Spinal cord (tissue), 10 donors: Measurements from ENCODE around the gene UNC93B1. TPM values are rescaled to one million over a fixed set of nuclear protein-coding genes. Genes with fewer than 3 reads are reported as not detected.
"Not testable (repeated sequence)": the region's sequence is repeated elsewhere in the genome, so short reads cannot be mapped to it uniquely, and the experiment has no call there.

Source experiments
- DNase-seq, 6 donors: peaks; one replicate each; pipeline versions ENCODE4 v3.0.0 to v3.0.0-alpha.2; 2013 to 2015; ENCODE audit warnings: low spot score in 6 of 6, low read depth in 4 of 6
- H3K27ac ChIP-seq: one replicate; pipeline ENCODE4 v1.5.1; 2013; ENCODE audit warnings: low read depth, low read length, control low read depth
- H3K27me3 ChIP-seq: one replicate; pipeline ENCODE4 v1.6.1; 2013; ENCODE audit warnings: low read length; ENCODE audit not compliant: control insufficient read depth, insufficient read depth
- H3K36me3 ChIP-seq: one replicate; pipeline ENCODE4 v1.6.1; 2013; ENCODE audit warnings: low read length; ENCODE audit not compliant: control insufficient read depth, insufficient read depth
- H3K4me1 ChIP-seq: one replicate; pipeline ENCODE4 v1.6.1; 2013; ENCODE audit warnings: low read length; ENCODE audit not compliant: control insufficient read depth, insufficient read depth
- H3K4me3 ChIP-seq: one replicate; pipeline ENCODE4 v1.5.1; 2013; ENCODE audit warnings: low read depth, low read length, control low read depth
- H3K9me3 ChIP-seq: one replicate; pipeline ENCODE4 v1.6.1; 2013; ENCODE audit warnings: low read length; ENCODE audit not compliant: control insufficient read depth, insufficient read depth
- WGBS: methylation state at CpG from one replicate; pipeline ENCODE4 v1.1.5; 2013; ENCODE audit warnings: missing lambda C conversion rate; ENCODE audit not compliant: insufficient coverage; 5-methylcytosine and 5-hydroxymethylcytosine counted together
- polyA plus RNA-seq, 2 donors: library from polyadenylated mRNA; unstranded; fragments of 120-200 nt; gene quantifications; one replicate each; pipeline ENCODE4 v1.2.1, GENCODE V29; 2013; ENCODE audit not compliant: insufficient read length in 2 of 2
- total RNA-seq, 2 donors: library from RNA; depleted of rRNA in 1 of 2; stranded (reverse); fragments of 120-200 nt in 1 of 2; fragments of >200 nt in 1 of 2; gene quantifications; one replicate each; pipeline versions ENCODE4 v1.2.3 to v1.2.4, GENCODE V29; 2013 to 2014
- donor health status: healthy.

The UNC93B1 gene
- total and polyA plus RNA-seq, 4 donors: 11.3 to 14.8 (median 12.4) TPM

DNA sequence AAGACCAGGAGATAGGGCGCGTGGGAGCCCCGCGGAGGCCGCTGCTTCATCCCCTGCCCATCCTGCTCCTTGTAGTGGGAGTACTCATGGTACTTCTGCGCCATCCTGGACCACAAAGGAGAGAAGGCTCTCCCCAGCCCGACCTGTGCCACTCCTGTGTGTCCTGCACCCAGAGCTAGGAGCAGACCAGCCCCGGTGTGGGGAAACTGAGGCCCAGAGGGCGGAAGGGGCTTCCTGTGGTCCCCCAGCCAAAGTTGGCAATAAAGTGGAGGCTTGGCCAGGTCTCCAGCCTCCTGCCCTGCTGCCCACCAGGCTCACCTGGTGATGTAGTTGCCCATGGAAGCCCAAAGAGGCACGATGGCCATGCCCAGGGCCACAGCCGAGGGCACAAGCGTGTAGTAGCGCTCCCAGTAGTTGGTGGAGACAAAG lies 4.7 kb downstream of the UNC93B1 start:
- no peak for DNase-seq
- Histone ChIP-seq H3K27ac (no peak overlapping the region), H3K36me3 (peaks cover 9% of the 10 kb centered on the region), H3K27me3 (peaks cover 7% of the 10 kb centered on the region), H3K4me3 (no peak overlapping the region), H3K4me1 (peaks cover 13% of the 10 kb centered on the region), H3K9me3 (no peaks in the 10 kb centered on the region)
- WGBS: 97% methylated on average over 13 of the region's 13 CpGs

DNA sequence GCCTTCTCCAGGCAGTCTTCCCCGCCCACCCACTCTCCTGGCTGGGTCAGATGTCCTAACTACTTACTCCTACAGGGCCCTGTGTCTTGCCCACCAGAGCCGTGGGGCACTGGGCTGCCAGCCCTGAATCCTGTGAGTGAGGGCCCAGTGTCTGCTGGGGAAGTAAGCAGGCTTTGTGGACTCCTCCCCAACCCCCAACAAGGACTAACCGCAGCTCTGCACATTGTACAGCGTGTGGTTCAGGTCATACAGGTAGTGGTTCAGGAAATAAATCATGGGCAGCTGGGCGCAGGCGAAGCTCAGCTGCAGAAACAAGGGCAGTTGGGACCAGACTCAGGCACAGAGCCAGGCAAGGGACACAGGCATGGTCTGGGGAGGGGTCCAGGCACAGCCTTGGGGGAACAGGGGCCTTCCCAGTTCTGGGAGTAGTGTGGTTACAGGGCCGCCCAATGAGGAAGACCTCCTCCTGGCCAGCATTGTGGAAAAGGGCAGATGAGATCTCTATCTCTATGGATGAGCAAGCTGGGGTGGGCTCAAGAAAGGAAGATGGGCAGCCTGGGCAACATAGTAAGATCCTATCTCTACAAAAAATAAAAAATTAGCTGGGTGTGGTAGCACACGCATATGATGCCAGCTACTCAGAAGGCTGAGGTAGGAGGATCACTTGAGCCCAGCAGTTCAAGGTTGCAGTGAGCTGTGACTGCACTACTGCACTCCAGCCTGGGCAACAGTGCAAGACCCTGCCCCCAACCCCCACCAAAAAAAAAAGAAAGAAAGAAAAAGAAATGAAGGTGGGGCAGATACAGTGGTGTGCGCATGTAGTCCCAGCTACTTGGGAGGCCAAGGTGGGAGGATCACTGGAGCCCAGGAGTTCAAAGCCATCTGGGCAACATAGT lies 5.5 kb downstream of the UNC93B1 start:
- Histone ChIP-seq H3K27me3 (peaks cover 7% of the 10 kb centered on the region), H3K27ac (no peak overlapping the region), H3K36me3 (peaks cover 9% of the 10 kb centered on the region), H3K4me3 (no peak overlapping the region), H3K9me3 (no peaks in the 10 kb centered on the region), H3K4me1 (peaks cover 10% of the 10 kb centered on the region)
- no peak for DNase-seq
- 90% methylated on average over 7 of the region's 9 CpGs for WGBS

DNA sequence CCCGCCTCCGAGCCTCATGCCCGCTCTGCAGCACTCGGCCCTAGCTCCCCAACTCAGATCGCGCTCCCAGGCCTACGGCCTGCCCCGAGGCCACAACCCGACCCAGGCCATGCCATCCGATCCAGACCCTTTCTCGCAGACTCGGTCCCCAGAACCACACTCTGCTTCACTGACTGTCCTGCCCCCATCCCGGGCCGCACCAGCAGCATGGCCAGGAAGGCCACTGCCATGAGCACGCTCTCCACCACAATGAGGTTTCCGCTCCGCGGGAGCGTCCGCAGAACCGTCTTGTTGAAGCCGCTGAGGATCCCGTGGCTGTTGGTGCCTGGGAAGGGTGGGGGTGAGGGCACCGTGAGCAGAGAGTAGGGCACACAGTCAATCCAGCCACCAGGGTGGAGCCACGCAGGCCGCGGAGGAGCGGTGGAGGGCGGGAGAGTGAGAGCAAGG lies 6.4 kb downstream of the UNC93B1 start:
- DNase-seq: no peak
- Histone ChIP-seq H3K4me3 (no peak overlapping the region), H3K27ac (no peak overlapping the region), H3K36me3 (peaks cover 9% of the 10 kb centered on the region), H3K27me3 (peaks cover 3% of the 10 kb centered on the region), H3K9me3 (no peaks in the 10 kb centered on the region), H3K4me1 (peaks cover under 1% of the 10 kb centered on the region)
- WGBS: 86% methylated on average over 16 of the region's 29 CpGs

DNA sequence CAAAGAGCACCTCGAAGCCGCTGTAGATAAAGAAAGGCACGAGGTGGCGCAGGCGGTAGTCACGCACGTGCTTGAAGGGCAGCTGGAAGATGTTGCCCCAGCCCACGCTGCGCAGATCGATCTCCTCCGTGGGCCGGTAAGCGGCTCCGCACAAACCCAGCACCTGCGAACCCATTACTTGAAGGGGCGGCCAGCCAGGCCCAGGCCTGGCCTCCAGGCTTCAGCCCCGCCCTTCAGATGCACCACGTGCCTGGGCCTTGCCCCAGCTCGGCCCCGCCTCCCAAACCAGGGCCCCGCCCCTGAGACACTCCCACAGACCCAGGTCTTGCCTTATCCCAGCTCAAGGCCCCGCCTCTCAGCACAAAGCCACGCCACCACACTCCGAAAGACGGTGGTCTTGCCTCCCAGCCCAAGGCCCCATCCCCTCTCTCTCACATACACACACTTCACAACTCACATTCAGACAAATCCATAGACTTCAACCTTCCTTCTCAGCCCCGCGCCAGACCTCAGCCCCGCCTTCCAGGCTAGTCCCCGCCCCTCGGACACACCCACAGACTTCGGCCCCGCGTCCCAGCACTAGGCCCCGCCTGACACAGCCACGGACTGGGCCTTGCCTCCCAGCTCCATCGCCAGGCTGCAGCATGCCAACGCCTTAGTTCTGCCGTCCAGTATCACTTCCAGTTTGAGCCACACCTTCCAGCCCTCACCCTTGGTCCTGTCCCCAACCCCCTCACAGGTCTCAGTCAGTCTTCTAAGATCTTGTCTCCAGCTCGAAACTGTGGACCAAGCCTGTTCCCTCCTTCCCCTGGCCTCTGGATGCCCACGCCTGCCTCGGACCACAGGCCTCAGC lies 7.0 kb downstream of the UNC93B1 start:
- H3K9me3 ChIP-seq: no peaks in the 10 kb centered on the region
- peak in 1 of 6 donors; percentile 23 for DNase-seq
- peaks cover 2% of the 10 kb centered on the region for H3K27me3 ChIP-seq
- WGBS: 38% methylated on average over 41 of the region's 41 CpGs
- no peak overlapping the region for H3K27ac ChIP-seq
- no peak overlapping the region for H3K4me3 ChIP-seq
- peaks cover 9% of the 10 kb centered on the region for H3K36me3 ChIP-seq
- no peaks in the 10 kb centered on the region for H3K4me1 ChIP-seq

DNA sequence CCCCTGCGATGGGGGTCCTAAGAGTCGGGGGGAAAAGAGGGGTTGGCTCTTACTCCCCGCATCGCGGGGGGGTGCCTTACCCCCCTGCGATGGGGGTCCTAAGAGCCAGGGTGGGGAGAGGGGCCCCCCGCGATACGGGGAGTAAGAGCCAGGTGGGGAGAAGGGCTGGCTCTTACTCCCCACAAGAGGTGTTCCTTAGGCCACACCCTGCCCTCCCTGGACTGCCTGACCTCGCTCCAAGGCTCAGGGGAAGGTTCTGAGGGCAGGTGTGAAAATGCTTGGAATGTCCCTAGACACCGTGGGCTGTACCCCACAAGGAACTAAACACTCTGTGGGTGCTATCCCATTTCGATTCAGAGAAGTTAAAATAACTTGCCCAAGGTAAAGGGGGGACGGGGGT lies 7.8 kb downstream of the UNC93B1 start:
- Histone ChIP-seq H3K27ac (no peak overlapping the region), H3K36me3 (peaks cover 9% of the 10 kb centered on the region), H3K9me3 (no peaks in the 10 kb centered on the region), H3K4me1 (peaks cover 3% of the 10 kb centered on the region), H3K4me3 (no peak overlapping the region), H3K27me3 (peaks cover 5% of the 10 kb centered on the region)
- no peak for DNase-seq
- WGBS: no CpG with 5 or more reads among the region's 13 CpGs

DNA sequence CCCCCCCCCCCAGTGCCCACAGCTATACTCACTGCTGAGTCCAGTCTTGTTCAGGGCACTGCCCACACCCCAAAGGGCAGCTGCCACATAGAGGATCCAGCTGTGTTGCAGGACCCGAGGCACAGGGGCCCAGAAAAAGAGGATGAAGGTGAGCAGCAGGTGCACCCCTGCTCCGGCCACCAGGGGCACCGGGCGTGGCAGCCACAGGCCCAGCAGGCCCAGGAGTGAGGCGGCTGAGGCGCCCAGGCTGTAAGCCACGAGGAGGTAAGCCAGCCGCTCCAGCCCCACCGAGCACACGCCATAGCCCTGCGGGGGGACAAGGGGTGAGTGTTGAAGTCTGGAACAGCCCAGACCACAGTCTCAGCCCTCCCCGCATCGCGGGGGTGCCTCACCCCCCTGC lies 8.3 kb downstream of the UNC93B1 start:
- H3K9me3 ChIP-seq, H3K4me3 ChIP-seq, DNase-seq, H3K36me3 ChIP-seq, H3K27me3 ChIP-seq, H3K27ac ChIP-seq, H3K4me1 ChIP-seq: not testable (repeated sequence)
- 82% methylated on average over 3 of the region's 14 CpGs for WGBS

DNA sequence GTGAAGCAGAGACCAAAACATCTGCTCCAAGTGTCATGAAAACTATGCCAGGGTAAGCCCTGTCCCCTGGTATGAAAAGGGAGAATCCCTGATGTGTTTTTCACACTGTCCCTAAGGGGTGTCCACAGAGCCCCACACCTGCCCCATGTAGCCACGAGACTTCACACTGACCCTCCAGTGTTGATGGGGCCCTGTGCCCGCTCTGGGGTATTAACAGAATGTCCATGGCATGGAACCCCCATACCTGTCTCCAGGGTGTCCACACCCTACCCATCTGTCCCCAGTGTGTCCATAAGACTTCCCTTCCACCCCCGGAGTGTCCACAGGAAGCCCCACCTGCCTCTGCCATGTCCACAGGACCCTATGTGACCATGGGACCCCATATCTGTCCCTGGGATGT lies 8.8 kb downstream of the UNC93B1 start:
- not testable (repeated sequence) for H3K4me1 ChIP-seq, H3K36me3 ChIP-seq, H3K4me3 ChIP-seq, H3K9me3 ChIP-seq, DNase-seq, H3K27me3 ChIP-seq, H3K27ac ChIP-seq
- 96% methylated on average over 3 of the region's 3 CpGs for WGBS

DNA sequence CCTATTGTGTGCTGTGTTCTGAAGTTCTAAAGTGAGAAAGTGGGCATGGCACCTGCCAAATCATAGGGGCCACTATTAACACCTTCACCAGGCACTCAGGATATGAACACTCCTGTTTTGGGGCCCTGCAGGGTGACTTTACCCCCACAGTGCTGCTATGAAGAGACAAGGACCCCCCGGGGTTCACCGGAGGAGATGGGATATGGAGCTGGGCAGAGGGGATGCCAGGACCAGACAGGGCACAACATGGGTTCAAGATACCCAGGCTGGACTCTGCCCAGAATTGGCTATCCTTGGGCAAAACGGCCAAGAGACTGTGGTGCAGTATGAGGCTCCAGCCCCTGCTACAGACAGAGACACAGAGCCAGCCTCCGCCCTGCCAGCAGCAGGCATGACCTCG lies 9.5 kb downstream of the UNC93B1 start:
- not testable (repeated sequence) for H3K4me1 ChIP-seq, H3K36me3 ChIP-seq, H3K4me3 ChIP-seq, H3K27ac ChIP-seq, DNase-seq, H3K27me3 ChIP-seq, H3K9me3 ChIP-seq
- 96% methylated on average over 5 of the region's 5 CpGs for WGBS

DNA sequence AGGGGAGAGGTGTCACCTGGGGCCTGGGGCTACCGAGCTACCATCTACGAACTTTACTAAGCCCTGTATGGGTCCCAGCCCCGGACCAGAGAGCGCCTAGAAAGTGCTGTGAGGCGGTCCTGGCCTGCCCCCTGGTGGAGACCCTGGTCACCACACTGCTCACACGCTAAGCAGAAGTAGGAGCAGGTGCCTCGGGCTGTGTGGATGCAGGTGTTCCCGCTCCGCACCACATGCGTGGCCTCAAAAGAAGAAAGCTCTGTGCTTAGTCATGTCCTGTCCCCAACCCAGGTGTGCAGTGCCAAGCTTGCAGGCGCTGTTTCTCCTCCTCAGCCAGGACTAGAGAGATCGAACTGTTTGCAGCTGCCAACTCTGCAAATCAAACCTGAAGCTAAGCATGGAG lies 10.1 kb downstream of the UNC93B1 start:
- not testable (repeated sequence) for H3K27ac ChIP-seq, H3K36me3 ChIP-seq, H3K4me1 ChIP-seq, H3K27me3 ChIP-seq, H3K4me3 ChIP-seq, H3K9me3 ChIP-seq
- peak in 1 of 6 donors; percentile 59 for DNase-seq
- WGBS: 24% methylated on average over 10 of the region's 12 CpGs
